COLO668 (cell line): ENCODE measurements around the gene IGSF9B.
"Not testable (repeated sequence)": the region's sequence is repeated elsewhere in the genome, so short reads cannot be mapped to it uniquely, and the experiment has no call there.

Source experiments
- DNase-seq: peaks from one replicate; lab custom pipeline; 2025; ENCODE audit not compliant: unreplicated experiment; lab: John Stamatoyannopoulos, UW

The IGSF9B gene, protein sequence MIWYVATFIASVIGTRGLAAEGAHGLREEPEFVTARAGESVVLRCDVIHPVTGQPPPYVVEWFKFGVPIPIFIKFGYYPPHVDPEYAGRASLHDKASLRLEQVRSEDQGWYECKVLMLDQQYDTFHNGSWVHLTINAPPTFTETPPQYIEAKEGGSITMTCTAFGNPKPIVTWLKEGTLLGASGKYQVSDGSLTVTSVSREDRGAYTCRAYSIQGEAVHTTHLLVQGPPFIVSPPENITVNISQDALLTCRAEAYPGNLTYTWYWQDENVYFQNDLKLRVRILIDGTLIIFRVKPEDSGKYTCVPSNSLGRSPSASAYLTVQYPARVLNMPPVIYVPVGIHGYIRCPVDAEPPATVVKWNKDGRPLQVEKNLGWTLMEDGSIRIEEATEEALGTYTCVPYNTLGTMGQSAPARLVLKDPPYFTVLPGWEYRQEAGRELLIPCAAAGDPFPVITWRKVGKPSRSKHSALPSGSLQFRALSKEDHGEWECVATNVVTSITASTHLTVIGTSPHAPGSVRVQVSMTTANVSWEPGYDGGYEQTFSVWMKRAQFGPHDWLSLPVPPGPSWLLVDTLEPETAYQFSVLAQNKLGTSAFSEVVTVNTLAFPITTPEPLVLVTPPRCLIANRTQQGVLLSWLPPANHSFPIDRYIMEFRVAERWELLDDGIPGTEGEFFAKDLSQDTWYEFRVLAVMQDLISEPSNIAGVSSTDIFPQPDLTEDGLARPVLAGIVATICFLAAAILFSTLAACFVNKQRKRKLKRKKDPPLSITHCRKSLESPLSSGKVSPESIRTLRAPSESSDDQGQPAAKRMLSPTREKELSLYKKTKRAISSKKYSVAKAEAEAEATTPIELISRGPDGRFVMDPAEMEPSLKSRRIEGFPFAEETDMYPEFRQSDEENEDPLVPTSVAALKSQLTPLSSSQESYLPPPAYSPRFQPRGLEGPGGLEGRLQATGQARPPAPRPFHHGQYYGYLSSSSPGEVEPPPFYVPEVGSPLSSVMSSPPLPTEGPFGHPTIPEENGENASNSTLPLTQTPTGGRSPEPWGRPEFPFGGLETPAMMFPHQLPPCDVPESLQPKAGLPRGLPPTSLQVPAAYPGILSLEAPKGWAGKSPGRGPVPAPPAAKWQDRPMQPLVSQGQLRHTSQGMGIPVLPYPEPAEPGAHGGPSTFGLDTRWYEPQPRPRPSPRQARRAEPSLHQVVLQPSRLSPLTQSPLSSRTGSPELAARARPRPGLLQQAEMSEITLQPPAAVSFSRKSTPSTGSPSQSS (N-terminal part only)

GRCh38 chr11:133956650-133957633 is at the start of gene IGSF9B:
TSS of gene IGSF9B (minus strand) at chr11:133956968. CDS start at chr11:133956754, 214 bp downstream.
- DNase-seq = peak; percentile 94

DNA sequence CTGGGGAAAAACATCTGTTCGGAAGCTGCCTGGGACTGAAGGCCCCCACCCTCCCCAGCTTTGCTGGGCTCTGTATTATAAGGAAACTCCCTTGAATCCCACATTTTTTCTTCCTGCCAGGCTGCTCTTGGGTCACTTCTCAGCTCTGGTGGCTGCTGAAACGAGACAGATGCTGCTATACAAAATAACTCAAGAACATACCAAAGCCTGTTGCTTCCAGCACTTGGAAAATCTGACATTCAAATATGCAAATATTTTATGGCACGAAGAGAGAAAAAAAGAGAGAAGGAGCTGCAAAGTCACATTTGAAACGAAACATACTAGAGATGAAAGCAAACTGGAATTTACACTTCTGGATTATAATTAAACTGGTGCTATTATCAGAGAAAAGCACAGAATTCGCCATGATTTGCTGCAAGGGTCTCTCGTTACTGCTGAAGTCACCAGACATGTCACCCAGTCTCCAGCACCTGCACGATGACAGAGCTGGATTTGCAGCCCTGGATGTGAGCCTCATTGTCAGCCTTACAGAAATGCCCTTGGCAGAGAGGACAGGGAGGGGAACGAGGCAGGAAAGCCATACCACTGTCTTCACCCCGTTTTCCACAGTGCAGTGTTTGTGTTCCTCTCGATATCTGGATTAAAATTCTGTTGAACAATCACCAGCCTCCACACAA is 47.9 kb upstream of the IGSF9B start:
- DNase-seq = no peak

GRCh38 chr11:134003792-134004495 is 47.2 kb upstream of the IGSF9B start:
- no peak for DNase-seq

- not testable (repeated sequence) for DNase-seq
These were observed 46.1 kb upstream of the IGSF9B start for GRCh38 chr11:134002819-134003218.

- not testable (repeated sequence) for DNase-seq
These were observed 45.6 kb upstream of the IGSF9B start for GRCh38 chr11:134002338-134002737.

GRCh38 chr11:134001596-134001995 is 44.8 kb upstream of the IGSF9B start:
- DNase-seq = no peak

DNA sequence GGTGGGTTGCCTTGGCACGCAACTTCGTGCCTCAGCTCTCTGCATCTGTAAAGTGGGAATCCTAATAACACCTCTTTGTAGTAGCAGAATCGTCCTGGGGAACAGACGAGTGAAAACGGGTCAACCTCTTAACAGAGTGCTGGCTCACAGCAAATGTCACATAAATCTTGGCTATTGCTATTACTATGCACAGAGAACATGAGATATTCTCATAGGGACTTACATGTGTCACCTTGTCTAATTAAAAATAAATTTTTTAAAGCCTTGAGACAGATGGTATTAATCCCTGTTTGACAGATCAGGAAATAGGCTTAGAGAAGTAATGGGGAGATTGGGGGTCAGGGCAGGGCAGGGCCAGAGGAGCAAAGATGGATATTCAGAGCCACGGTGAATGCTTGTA is 44.3 kb upstream of the IGSF9B start:
- DNase-seq = no peak

GRCh38 chr11:133999355-133999754 is 42.6 kb upstream of the IGSF9B start:
- no peak for DNase-seq

GRCh38 chr11:133997554-133997953 is 40.8 kb upstream of the IGSF9B start:
- DNase-seq = no peak

DNA sequence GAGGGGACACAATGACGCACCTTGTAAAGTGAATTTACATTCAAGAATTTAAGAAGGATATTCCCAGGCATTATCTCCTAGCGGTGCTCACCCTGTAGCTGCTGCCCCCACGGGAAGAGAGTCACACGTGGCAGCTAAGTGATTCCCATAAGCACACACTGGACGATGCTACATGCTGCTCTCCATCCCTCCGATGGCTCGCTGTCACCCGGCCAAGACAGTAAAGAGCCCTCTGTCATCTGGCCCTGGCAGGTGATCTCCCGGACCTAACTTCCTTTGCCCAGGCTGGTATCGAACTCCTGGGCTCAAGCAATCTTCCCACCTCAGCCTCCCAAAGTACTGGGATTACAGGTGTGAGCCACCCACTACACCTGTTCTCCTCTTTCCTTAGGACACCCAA is 39.9 kb upstream of the IGSF9B start:
- DNase-seq = no peak

DNA sequence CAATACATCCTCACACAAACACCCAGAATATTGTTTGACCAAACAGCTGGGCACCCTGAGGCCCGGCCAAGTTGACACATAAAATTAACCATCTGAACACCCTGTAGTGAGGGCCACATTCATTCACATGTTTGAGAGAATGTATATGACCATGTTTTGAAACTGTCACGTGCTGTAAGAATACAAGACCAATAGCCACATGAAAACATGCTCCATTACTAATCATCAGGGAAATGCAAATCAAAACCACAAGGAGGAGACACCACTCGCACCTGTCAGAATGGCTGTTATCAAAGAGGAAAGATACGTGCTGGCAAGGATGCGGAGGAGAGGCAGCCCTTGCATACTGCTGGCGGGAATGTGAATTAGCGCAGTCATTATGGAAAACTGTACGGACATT is 38.3 kb upstream of the IGSF9B start:
- no peak for DNase-seq

- no peak for DNase-seq
These were observed 37.2 kb upstream of the IGSF9B start for GRCh38 chr11:133993921-133994320.

DNA sequence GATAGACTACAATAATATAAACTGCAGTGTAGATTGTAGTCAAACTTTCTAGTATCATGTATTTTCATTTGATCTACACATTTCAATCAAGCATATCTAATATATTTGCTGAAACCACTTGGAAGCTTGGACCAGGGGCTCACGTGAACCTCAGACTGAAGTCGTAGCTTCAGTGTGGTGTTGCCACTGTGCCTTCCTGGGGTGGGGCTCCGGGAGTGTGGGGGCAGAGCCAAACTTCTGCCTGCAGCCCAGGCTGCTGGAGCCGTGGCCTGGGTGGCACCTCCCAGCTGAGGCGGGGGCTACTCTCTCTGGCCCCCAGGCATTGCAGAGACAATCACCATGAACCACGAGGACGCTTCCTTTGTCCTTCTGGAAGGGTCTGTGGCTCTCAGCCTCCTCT is 36.3 kb upstream of the IGSF9B start:
- no peak for DNase-seq

- DNase-seq = no peak
These were observed 35.4 kb upstream of the IGSF9B start for GRCh38 chr11:133992121-133992520.

DNA sequence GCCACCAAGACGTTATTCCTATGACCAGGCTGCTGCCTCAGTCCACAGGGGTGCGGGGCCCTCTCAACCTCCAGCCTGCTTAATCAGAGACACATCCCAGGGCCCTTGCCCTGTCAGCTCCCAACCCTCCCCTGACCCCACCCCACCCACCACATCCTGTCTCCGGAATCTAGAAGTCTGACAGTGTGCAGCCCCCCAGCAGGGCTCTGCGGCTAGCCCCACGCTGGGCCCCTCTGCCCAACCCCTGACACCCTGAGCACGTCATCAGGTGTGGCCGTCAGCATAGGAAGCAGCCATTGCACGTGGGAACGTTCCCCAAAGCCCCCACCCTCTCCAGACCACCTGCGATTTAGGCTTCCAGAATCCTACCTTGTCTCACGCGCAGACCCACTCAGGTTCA is 34.3 kb upstream of the IGSF9B start:
- DNase-seq = no peak

DNA sequence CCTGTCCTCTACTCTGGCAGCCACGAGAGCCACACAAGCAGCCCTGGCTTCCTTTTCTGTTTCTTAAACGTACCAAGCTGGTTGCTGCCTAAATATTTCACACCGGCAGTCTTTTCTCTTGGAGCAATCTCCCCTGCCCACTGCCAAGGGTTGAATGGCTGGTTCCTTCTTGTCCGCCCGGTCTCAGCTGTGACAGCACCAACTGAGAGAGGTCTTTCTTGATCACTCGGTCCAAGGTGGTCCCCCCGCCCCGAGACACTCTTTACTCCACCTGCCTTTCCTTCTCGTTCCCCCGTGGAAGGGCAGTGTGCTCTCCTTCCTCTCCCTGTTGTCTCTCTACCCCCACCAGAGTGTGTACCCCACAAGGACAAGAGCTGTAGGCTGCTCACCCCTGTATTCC is 33.7 kb upstream of the IGSF9B start:
- no peak for DNase-seq

DNA sequence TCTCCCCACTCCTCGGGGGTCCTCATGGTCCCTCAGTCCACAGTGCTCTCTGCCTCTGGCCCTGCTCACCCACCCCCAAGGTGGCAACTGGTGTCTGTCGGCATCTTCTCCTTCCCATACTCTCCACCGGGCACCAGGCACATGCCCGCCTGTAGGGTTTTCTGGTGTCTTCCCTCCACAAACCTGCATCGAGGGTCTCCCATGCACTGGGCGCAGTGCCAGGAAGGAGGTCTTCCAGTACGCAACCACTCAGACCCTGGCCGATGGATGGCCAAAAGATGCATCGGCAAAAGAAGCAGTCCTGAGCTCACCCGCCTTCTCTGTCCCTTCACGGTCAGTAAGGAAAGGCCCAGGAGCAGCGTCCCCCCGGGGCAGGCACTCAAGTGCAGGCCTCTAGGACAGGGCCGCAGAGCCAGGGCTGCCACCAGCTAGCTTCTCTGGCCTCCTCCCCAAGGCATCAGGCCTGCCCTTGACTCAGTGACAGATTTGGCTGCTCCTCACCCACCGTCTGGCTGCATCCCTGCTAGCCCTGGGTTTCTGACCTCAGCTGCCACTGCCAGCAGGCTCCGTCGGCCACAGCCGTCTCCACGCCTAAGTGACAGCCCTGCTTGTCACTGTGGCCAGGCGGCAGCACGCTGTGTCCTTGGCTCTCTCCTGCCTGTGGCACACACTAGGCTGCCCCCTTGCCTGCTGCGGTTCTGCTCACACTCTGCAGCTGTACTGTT is 32.1 kb upstream of the IGSF9B start:
- DNase-seq = no peak

GRCh38 chr11:133987171-133987570 is 30.4 kb upstream of the IGSF9B start:
- no peak for DNase-seq
